IMR-90 (cell line): ENCODE measurements around the gene IFT81. TPM values are rescaled to one million over a fixed set of nuclear protein-coding genes. Genes with fewer than 3 reads are reported as not detected.

Source experiments
- ATAC-seq: fragments of 200-7000 bp; cut with Tn5 transposase; 2 replicates; pipeline ENCODE4 v1.9.1; 2020; ENCODE audit warnings: low read depth, mild to moderate bottlenecking, moderate library complexity
- BruUV-seq: library from RNA; stranded (reverse); fragments of 400-500 nt; replicated peaks from 2 replicates; lab custom pipeline; 2021; lab: Mats Ljungman, UMichigan
- CTCF ChIA-PET: fragments of 300-600 bp; formaldehyde crosslinking; extraction: SDS; loops from one replicate; lab custom pipeline; 2021; ENCODE audit warnings: antibody characterized with exemption; lab: Yijun Ruan, JAX
- POLR2A ChIA-PET: fragments of 300-600 bp; sonication (Branson Sonifier 250); formaldehyde crosslinking; loops from one replicate; lab custom pipeline; 2022; ENCODE audit warnings: antibody characterized with exemption; ENCODE audit not compliant: unreplicated experiment; lab: Charles Lee
- DNase-seq: peaks from one replicate; pipeline ENCODE4 v3.0.0; 2013
- H2AFZ ChIP-seq: replicated peaks from 2 replicates; pipeline ENCODE3; 2013; ENCODE audit warnings: low read length, mild to moderate bottlenecking; ENCODE audit not compliant: poor library complexity
- H2AK5ac ChIP-seq: 2 replicates; pipeline ENCODE4 v1.6.1; 2013; ENCODE audit warnings: low read depth, low read length, inconsistent platforms
- H2AK9ac ChIP-seq: replicated peaks from 2 replicates; pipeline ENCODE3; 2013; ENCODE audit warnings: mild to moderate bottlenecking, low read depth, low read length, moderate library complexity; ENCODE audit not compliant: poor library complexity
- H2BK120ac ChIP-seq: 2 replicates; pipeline ENCODE4 v1.6.1; 2013; ENCODE audit warnings: low read depth, low read length, inconsistent platforms
- H2BK15ac ChIP-seq: 3 replicates; pipeline ENCODE4 v1.6.1; 2013; ENCODE audit warnings: low read depth, low read length, inconsistent platforms
- H2BK20ac ChIP-seq: 2 replicates; pipeline ENCODE4 v1.6.1; 2013; ENCODE audit warnings: low read depth, mild to moderate bottlenecking, inconsistent platforms, low read length, moderate library complexity
- H2BK5ac ChIP-seq: 2 replicates; pipeline ENCODE4 v1.6.1; 2013; ENCODE audit warnings: mild to moderate bottlenecking, low read depth, low read length, inconsistent platforms; ENCODE audit not compliant: poor library complexity, severe bottlenecking
- H3K14ac ChIP-seq: replicated peaks from 2 replicates; pipeline ENCODE4 v1.6.1; 2013; ENCODE audit warnings: low read depth, low read length, inconsistent platforms
- H3K18ac ChIP-seq: 2 replicates; pipeline ENCODE4 v1.6.1; 2013; ENCODE audit warnings: low read depth, low read length, control low read depth
- H3K23ac ChIP-seq: 2 replicates; pipeline ENCODE4 v1.6.1; 2013; ENCODE audit warnings: low read depth, low read length, inconsistent platforms
- H3K27ac ChIP-seq: 2 replicates; pipeline ENCODE4 v1.5.1; 2013; ENCODE audit warnings: mild to moderate bottlenecking, control low read depth, low read length; ENCODE audit not compliant: insufficient read depth
- H3K27me3 ChIP-seq: 2 replicates; pipeline ENCODE4 v1.6.1; 2013; ENCODE audit warnings: low read length; ENCODE audit not compliant: control insufficient read depth, insufficient read depth
- H3K36me3 ChIP-seq: 2 replicates; pipeline ENCODE4 v1.6.1; 2013; ENCODE audit warnings: low read length, mixed read lengths; ENCODE audit not compliant: control insufficient read depth, insufficient read depth
- H3K4ac ChIP-seq: 2 replicates; pipeline ENCODE4 v1.6.1; 2013; ENCODE audit warnings: low read depth, low read length, inconsistent platforms
- H3K4me1 ChIP-seq: 2 replicates; pipeline ENCODE4 v1.6.1; 2013; ENCODE audit warnings: low read length, mixed read lengths; ENCODE audit not compliant: control insufficient read depth, insufficient read depth
- H3K4me2 ChIP-seq: 2 replicates; pipeline ENCODE4 v1.6.1; 2013; ENCODE audit warnings: low read depth, mild to moderate bottlenecking, control low read depth, low read length, moderate library complexity
- H3K4me3 ChIP-seq: 2 replicates; pipeline ENCODE4 v1.5.1; 2013; ENCODE audit warnings: low read depth, mild to moderate bottlenecking, control low read depth, low read length, moderate library complexity; ENCODE audit not compliant: insufficient read depth
- H3K56ac ChIP-seq: 2 replicates; pipeline ENCODE4 v1.6.1; 2013; ENCODE audit warnings: low read length, inconsistent platforms; ENCODE audit not compliant: insufficient read depth; ENCODE audit errors: extremely low read depth
- H3K79me1 ChIP-seq, 2 experiments: 2 replicates each; pipeline ENCODE4 v1.6.1; 2013; ENCODE audit warnings: low read length in 2 of 2, inconsistent platforms in 1 of 2, low read depth in 1 of 2
- H3K9ac ChIP-seq: 2 replicates; pipeline ENCODE4 v1.6.1; 2013; ENCODE audit warnings: low read depth, low read length, control low read depth
- H3K9me1 ChIP-seq: 2 replicates; pipeline ENCODE4 v1.6.1; 2013; ENCODE audit warnings: low read length, inconsistent platforms; ENCODE audit not compliant: insufficient read depth
- H3K9me3 ChIP-seq: 2 replicates; pipeline ENCODE4 v1.6.1; 2013; ENCODE audit warnings: low read length; ENCODE audit not compliant: control insufficient read depth, insufficient read depth
- H4K20me1 ChIP-seq: 2 replicates; pipeline ENCODE4 v1.6.1; 2013; ENCODE audit warnings: low read length, inconsistent platforms; ENCODE audit not compliant: insufficient read depth
- H4K5ac ChIP-seq: 2 replicates; pipeline ENCODE4 v1.6.1; 2013; ENCODE audit warnings: mild to moderate bottlenecking, low read depth, low read length, control low read depth
- H4K8ac ChIP-seq, 2 experiments: 2 replicates each; pipeline ENCODE4 v1.6.1; 2013; ENCODE audit warnings: low read depth in 2 of 2, low read length in 2 of 2, control low read depth in 1 of 2, inconsistent platforms in 1 of 2
- H4K91ac ChIP-seq: 2 replicates; pipeline ENCODE4 v1.6.1; 2013; ENCODE audit warnings: low read depth, low read length, inconsistent platforms; ENCODE audit not compliant: insufficient read depth
- BHLHE40 ChIP-seq: fragments of 150-350 bp; IDR thresholded peaks from 2 replicates; pipeline ENCODE4 v1.6.1; 2016; ENCODE audit warnings: mild to moderate bottlenecking, low read depth, low read length
- CEBPB ChIP-seq: IDR thresholded peaks from 2 replicates; pipeline ENCODE4 v1.6.1; 2012; ENCODE audit warnings: low read depth, low read length, improper control_type of control experiment
- FOS ChIP-seq: fragments of 150-350 bp; IDR thresholded peaks from 2 replicates; pipeline ENCODE4 v1.6.1; 2016; ENCODE audit warnings: low read depth, low read length
- MAFK ChIP-seq: IDR thresholded peaks from 2 replicates; pipeline ENCODE4 v1.6.1; 2012; ENCODE audit warnings: low read depth, low read length, improper control_type of control experiment
- MAZ ChIP-seq: IDR thresholded peaks from 2 replicates; pipeline ENCODE4 v1.6.1; 2012; ENCODE audit warnings: low read depth, mild to moderate bottlenecking, low read length, improper control_type of control experiment, moderate library complexity, borderline replicate concordance
- MXI1 ChIP-seq: IDR thresholded peaks from 2 replicates; pipeline ENCODE4 v1.6.1; 2012; ENCODE audit warnings: low read depth, mild to moderate bottlenecking, low read length, moderate library complexity, borderline replicate concordance
- NFE2L2 ChIP-seq: fragments of 150-350 bp; IDR thresholded peaks from 2 replicates; pipeline ENCODE4 v1.6.1; 2016; ENCODE audit warnings: low read depth, mild to moderate bottlenecking, low read length
- POLR2A ChIP-seq: IDR thresholded peaks from 2 replicates; pipeline ENCODE4 v1.6.1; 2012; ENCODE audit warnings: mild to moderate bottlenecking, low read depth, low read length
- RAD21 ChIP-seq: IDR thresholded peaks from 2 replicates; pipeline ENCODE4 v1.6.1; 2012; ENCODE audit warnings: low read length, improper control_type of control experiment
- RCOR1 ChIP-seq: IDR thresholded peaks from 2 replicates; pipeline ENCODE4 v1.6.1; 2012; ENCODE audit warnings: mild to moderate bottlenecking, low read length, improper control_type of control experiment; ENCODE audit not compliant: insufficient replicate concordance
- RFX5 ChIP-seq: IDR thresholded peaks from 2 replicates; pipeline ENCODE4 v1.8.0; 2012; ENCODE audit warnings: low read depth, mild to moderate bottlenecking, low read length, moderate library complexity
- SMC3 ChIP-seq: fragments of 150-350 bp; IDR thresholded peaks from 2 replicates; pipeline ENCODE4 v1.6.1; 2016; ENCODE audit warnings: low read depth, mild to moderate bottlenecking, antibody characterized with exemption, low read length, moderate library complexity
- WGBS, 2 experiments: methylation state at CpG; one replicate each; pipeline versions ENCODE4 v1.1.5 to v1.1.7; 2013; ENCODE audit warnings: missing lambda C conversion rate in 2 of 2; ENCODE audit not compliant: insufficient read length in 1 of 2; ENCODE audit errors: extremely low coverage in 2 of 2; 5-methylcytosine and 5-hydroxymethylcytosine counted together
- dilution Hi-C: fragments of 300-500 bp; cut with HindIII; formaldehyde crosslinking; loops from one replicate; pipeline ENCODE4 v1.14.3; 2018; ENCODE audit warnings: low sequenced_read_pairs; ENCODE audit not compliant: unreplicated experiment
- in situ Hi-C: fragments of 300-500 bp; cut with MboI; formaldehyde crosslinking; loops from 3 replicates; pipeline ENCODE4 v1.14.3; 2019; ENCODE audit warnings: low sequenced_read_pairs, inconsistent platforms, mixed read lengths
- intact Hi-C: fragments of 100-400 bp; cut with micrococcal nuclease; formaldehyde crosslinking; loops from 2 replicates; pipeline ENCODE4 v1.10.0; 2022
- polyA plus RNA-seq, 3 experiments: library from polyadenylated mRNA; depleted of rRNA; stranded (reverse); fragments of >200 nt; gene quantifications; 2 replicates each; pipeline ENCODE4 v1.2.3, GENCODE V29; 2012; ENCODE audit warnings: low replicate concordance in 1 of 3
- total RNA-seq: library from RNA; depleted of rRNA; stranded (reverse); fragments of >200 nt; gene quantifications from 2 replicates; pipeline ENCODE4 v1.2.3, GENCODE V29; 2012
- TF ChIP-seq, protein P1 (sequence below): fragments of 150-350 bp; IDR thresholded peaks from 2 replicates; pipeline ENCODE4 v1.6.1; 2017; ENCODE audit warnings: mild to moderate bottlenecking, antibody characterized with exemption, low read length, low read depth
- TF ChIP-seq, protein P2 (sequence below): conservative IDR thresholded peaks from 2 replicates; pipeline ENCODE4 v1.5.1; 2012; ENCODE audit warnings: mild to moderate bottlenecking, low read depth, low read length, improper control_type of control experiment
- TF ChIP-seq, protein P3 (sequence below): fragments of 150-350 bp; IDR thresholded peaks from 2 replicates; pipeline ENCODE4 v1.6.1; 2016; ENCODE audit warnings: low read depth, mild to moderate bottlenecking, low read length, moderate library complexity, borderline replicate concordance

Gene IFT81
- total and polyA plus RNA-seq, 2 of the 4 experiments (the other 2 are of a cell fraction), result 6.1 to 8.1 TPM

DNA sequence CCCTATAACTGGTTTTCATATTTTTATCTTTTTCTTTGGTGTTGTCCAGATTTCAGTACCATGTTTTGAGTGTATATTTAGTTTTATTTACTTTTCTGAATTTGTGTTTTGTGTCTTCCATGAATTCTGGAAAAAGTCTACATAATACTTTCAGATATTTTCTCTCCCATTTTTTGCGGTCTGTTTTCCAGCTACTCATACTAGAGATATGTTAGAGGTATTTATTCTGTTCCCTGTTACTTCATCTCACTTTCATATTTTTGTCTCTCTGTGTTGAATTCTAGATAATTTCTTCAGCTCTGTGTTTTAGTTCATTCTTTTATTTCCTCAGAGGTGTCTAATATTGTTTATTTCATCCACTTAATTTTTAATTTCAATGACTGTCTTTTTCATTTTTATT is 74.2 kb downstream of the IFT81 start:
- no peaks in the 10 kb centered on the region for H4K20me1 ChIP-seq
- H3K79me1 ChIP-seq, result peaks cover 0 to 7% of the 10 kb centered on the region in 2 experiments; a peak in 1 of 4 replicates
- in situ Hi-C loops, result no loop called here
- no peak overlapping the region for H2AK5ac ChIP-seq
- no peak overlapping the region for H3K18ac ChIP-seq
- no peak overlapping the region for H2AK9ac ChIP-seq
- H4K5ac ChIP-seq, result no peak overlapping the region
- H2BK15ac ChIP-seq, result no peak overlapping the region
- peaks cover 14% of the 10 kb centered on the region; the same call in 1 of the 2 replicates for H3K9me1 ChIP-seq
- H3K23ac ChIP-seq, result no peak overlapping the region
- H3K9me3 ChIP-seq, result no peaks in the 10 kb centered on the region
- peak; percentile 27 for DNase-seq
- no peak for TF ChIP-seq FOS
- no peak for TF ChIP-seq MAFK
- TF ChIP-seq, protein P1, sequence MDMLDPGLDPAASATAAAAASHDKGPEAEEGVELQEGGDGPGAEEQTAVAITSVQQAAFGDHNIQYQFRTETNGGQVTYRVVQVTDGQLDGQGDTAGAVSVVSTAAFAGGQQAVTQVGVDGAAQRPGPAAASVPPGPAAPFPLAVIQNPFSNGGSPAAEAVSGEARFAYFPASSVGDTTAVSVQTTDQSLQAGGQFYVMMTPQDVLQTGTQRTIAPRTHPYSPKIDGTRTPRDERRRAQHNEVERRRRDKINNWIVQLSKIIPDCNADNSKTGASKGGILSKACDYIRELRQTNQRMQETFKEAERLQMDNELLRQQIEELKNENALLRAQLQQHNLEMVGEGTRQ, result no peak
- TF ChIP-seq, protein P2, sequence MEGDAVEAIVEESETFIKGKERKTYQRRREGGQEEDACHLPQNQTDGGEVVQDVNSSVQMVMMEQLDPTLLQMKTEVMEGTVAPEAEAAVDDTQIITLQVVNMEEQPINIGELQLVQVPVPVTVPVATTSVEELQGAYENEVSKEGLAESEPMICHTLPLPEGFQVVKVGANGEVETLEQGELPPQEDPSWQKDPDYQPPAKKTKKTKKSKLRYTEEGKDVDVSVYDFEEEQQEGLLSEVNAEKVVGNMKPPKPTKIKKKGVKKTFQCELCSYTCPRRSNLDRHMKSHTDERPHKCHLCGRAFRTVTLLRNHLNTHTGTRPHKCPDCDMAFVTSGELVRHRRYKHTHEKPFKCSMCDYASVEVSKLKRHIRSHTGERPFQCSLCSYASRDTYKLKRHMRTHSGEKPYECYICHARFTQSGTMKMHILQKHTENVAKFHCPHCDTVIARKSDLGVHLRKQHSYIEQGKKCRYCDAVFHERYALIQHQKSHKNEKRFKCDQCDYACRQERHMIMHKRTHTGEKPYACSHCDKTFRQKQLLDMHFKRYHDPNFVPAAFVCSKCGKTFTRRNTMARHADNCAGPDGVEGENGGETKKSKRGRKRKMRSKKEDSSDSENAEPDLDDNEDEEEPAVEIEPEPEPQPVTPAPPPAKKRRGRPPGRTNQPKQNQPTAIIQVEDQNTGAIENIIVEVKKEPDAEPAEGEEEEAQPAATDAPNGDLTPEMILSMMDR, result no peak
- TF ChIP-seq CEBPB, result no peak
- no peak for TF ChIP-seq RCOR1
- TF ChIP-seq MAZ, result no peak
- no peak for TF ChIP-seq SMC3
- TF ChIP-seq POLR2A, result no peak
- no peak for TF ChIP-seq NFE2L2
- TF ChIP-seq RFX5, result no peak
- TF ChIP-seq MXI1, result no peak
- no peak for TF ChIP-seq RAD21
- no peak for TF ChIP-seq BHLHE40
- TF ChIP-seq, protein P3, sequence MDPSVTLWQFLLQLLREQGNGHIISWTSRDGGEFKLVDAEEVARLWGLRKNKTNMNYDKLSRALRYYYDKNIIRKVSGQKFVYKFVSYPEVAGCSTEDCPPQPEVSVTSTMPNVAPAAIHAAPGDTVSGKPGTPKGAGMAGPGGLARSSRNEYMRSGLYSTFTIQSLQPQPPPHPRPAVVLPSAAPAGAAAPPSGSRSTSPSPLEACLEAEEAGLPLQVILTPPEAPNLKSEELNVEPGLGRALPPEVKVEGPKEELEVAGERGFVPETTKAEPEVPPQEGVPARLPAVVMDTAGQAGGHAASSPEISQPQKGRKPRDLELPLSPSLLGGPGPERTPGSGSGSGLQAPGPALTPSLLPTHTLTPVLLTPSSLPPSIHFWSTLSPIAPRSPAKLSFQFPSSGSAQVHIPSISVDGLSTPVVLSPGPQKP, result no peak
- intact Hi-C loops, result no loop called here
- no peak overlapping the region for H2BK20ac ChIP-seq
- peaks cover 4% of the 10 kb centered on the region for H3K36me3 ChIP-seq
- ATAC-seq, result no peak
- no peak overlapping the region for H3K56ac ChIP-seq
- no peak overlapping the region for H2AFZ ChIP-seq
- H3K14ac ChIP-seq, result no peak overlapping the region
- H3K27me3 ChIP-seq, result no peaks in the 10 kb centered on the region
- H4K91ac ChIP-seq, result no peak overlapping the region
- H4K8ac ChIP-seq, result no peak overlapping the region
- ChIA-PET POLR2A (no interaction called here), CTCF (interaction anchor here (1.1 kb wide), 1 partner anchor 15 kb away, joined by 4 read pairs; no protein-coding TSS in a partner anchor)
- no peak overlapping the region for H2BK5ac ChIP-seq
- H3K4me1 ChIP-seq, result peaks cover 7% of the 10 kb centered on the region
- no peak overlapping the region for H3K27ac ChIP-seq
- dilution Hi-C loops, result no loop called here
- no peak overlapping the region for H3K4me3 ChIP-seq
- H2BK120ac ChIP-seq, result no peak overlapping the region
- no TSS peak for BruUV-seq
- H3K4ac ChIP-seq, result no peak overlapping the region
- H3K4me2 ChIP-seq, result no peak overlapping the region
- no CpG with 5 or more reads among the region's 1 CpG for WGBS, 2 experiments
- H3K9ac ChIP-seq, result no peak overlapping the region
